Uterus (tissue), 4 donors: Measurements from ENCODE around the gene ASPSCR1. TPM values are rescaled to one million over a fixed set of nuclear protein-coding genes. Genes with fewer than 3 reads are reported as not detected.

ENCODE experiments used
- DNase-seq, 2 donors: peaks; one replicate each; pipeline ENCODE4 v3.0.0-alpha.2; 2019 to 2020
- H3K27ac ChIP-seq, 2 donors: fragments of 200-600 bp; sonication (generic); 1 replicate in 1 of 2; 2 replicates in 1 of 2; pipeline ENCODE4 v1.5.1; 2016 to 2018
- H3K27me3 ChIP-seq, 2 donors: fragments of 200-600 bp; sonication (generic); one replicate each; pipeline ENCODE4 v1.5.1; 2018 to 2019; ENCODE audit warnings: control low read depth in 1 of 2
- H3K36me3 ChIP-seq, 2 donors: fragments of 200-600 bp; sonication (generic); one replicate each; pipeline ENCODE4 v1.5.1; 2019; ENCODE audit warnings: control low read depth in 1 of 2
- H3K4me1 ChIP-seq, 2 donors: fragments of 200-600 bp; sonication (generic); one replicate each; pipeline ENCODE4 v1.5.1; 2018 to 2019; ENCODE audit warnings: control low read depth in 1 of 2
- H3K4me3 ChIP-seq, 2 donors: fragments of 200-600 bp; sonication (generic); 1 replicate in 1 of 2; 2 replicates in 1 of 2; pipeline ENCODE4 v1.5.1; 2018 to 2019; ENCODE audit warnings: mild to moderate bottlenecking in 1 of 2
- H3K9me3 ChIP-seq, 2 donors: fragments of 200-600 bp; sonication (generic); one replicate each; pipeline ENCODE4 v1.5.1; 2019; ENCODE audit warnings: control low read depth in 1 of 2
- CTCF ChIP-seq, 4 experiments: fragments of 200-600 bp in 2 of 4; fragments of 450-650 bp in 2 of 4; sonication (generic) in 2 of 4; IDR thresholded peaks; one replicate each; pipeline ENCODE4 v1.5.1; 2016 to 2019; ENCODE audit warnings: antibody characterized with exemption in 4 of 4, mild to moderate bottlenecking in 2 of 4, moderate library complexity in 1 of 4
- POLR2A ChIP-seq, 2 donors: fragments of 450-650 bp; IDR thresholded peaks; one replicate each; pipeline ENCODE4 v1.6.1; 2016; ENCODE audit warnings: antibody characterized with exemption in 2 of 2, mild to moderate bottlenecking in 1 of 2, moderate library complexity in 1 of 2
- intact Hi-C: fragments of 100-400 bp; cut with DNase I; formaldehyde crosslinking; loops from one replicate; pipeline ENCODE4 v1.15.1; 2023; ENCODE audit warnings: low total_unique reads
- total RNA-seq, 4 donors: library from RNA; depleted of rRNA in 3 of 4; stranded (reverse); fragments of >200 nt in 3 of 4; gene quantifications; one replicate each; pipeline versions ENCODE4 v1.1.0 to v1.2.4, GENCODE V29; 2014 to 2023
- donor health status: DM: yes; HTN: yes; CAD: no.

Gene ASPSCR1
- total RNA-seq, 4 donors from 2014 or later: 3.5 to 34.2 (median 13.6) TPM

DNA sequence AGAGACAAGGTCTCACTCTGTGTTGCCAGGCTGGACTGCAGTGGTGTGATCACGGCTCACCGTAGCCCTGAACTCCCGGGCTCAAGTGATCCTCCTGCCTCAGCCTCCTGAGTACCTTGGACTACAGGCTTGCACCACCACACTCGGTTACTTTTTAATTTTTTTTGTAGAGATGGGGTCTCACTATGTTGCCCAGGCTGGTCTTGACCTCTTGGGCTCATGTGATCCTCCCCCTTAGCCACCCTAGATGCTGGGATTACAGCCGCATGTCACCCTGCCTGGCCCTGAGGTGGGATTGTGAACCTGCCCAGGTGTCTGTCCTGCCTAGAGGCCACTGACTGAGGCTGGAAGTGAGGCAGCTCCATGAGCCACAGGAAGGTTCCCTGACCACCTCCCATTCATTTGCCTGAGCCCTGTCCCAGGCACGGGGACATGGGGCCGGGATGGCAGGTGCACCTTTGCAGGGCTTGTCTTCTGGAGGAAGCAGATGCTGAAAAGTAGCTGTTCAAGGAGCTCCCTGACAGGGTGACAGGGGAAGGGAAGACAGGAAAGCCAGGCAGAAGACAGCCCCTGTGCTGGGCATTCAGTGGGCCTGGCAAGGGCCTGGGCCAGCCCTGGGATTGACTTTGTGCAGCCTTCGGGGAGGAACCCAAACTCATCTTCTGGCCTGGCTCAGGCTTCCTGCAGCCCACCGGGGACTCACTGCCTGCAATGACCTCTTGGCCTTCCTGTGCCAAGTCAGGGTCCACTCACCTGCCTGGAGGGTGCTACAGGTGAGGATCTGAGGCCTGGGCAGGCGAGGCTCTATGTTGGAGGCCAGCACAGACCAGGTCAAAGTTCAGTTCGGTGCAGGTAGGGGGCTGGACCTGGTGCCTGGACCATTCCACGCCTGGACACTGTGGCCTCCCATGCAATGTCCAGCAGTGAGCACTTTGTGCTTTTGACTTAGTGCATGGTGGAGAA is 8.3 kb upstream of the ASPSCR1 start:
- no peaks in the 10 kb centered on the region for H3K27me3 ChIP-seq
- no peaks in the 10 kb centered on the region for H3K4me1 ChIP-seq
- TF ChIP-seq CTCF (IDR thresholded peaks at IDR 0.05) (no peak), POLR2A (IDR thresholded peaks at IDR 0.05) (no peak)
- intact Hi-C loops: no loop called here
- no peak overlapping the region for H3K27ac ChIP-seq
- H3K4me3 ChIP-seq: no peak overlapping the region
- no peaks in the 10 kb centered on the region for H3K36me3 ChIP-seq
- DNase-seq: no peak
- H3K9me3 ChIP-seq: no peaks in the 10 kb centered on the region

GRCh38 chr17:81973432-81973831 is 4.0 kb upstream of the ASPSCR1 start:
- Histone ChIP-seq H3K36me3 (no peaks in the 10 kb centered on the region), H3K4me3 (no peak overlapping the region), H3K9me3 (no peaks in the 10 kb centered on the region), H3K4me1 (peaks cover 0 to 2% of the 10 kb centered on the region in 2 donors), H3K27me3 (no peaks in the 10 kb centered on the region), H3K27ac (no peak overlapping the region)
- DNase-seq: no peak
- no peak for TF ChIP-seq POLR2A (IDR thresholded peaks at IDR 0.05)
- TF ChIP-seq CTCF (IDR thresholded peaks at IDR 0.05): no peak
- intact Hi-C loops: no loop called here

DNA sequence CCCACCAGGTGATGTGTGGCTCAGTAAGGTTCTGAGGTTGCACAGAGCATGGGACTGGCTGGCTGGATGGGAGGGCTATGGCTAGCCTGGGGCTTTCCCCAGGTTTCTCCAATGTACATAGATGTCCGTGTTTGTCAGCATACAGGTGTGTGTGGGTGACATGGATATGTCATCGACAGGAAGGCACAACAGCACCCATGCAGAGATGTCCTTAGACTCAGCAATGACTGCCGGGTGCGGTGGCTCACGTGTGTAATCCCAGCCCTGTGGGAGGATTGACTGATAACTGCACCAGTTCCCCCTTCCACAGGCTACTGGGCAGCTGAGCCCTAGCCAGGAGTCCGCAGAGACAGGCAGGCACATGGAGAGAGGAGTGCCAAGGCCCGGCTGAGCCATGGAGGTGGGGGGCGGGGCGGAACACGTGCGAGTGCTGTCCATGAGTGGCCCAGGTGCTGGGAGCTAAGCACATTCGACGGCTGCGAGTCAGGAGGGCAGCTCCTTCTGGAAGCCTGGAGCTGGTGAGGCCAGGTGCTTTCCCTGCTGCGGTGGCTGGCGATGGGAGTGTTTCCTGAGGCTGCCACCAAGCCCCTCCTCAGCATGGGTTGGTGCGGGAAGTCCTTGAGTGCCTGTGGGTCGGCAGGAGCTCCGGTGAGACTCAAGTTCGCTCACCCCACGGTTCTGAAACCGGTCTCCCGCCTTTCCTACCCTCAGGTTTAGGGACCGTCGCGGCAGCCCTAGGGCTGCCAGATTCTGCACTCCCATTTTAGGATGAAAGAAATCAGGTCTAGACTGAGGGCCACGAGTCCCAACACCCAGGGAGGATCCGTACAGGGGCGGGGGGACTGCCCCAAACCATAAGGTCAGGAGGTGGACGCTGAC is 858 bp upstream of the ASPSCR1 start:
- DNase-seq: peak in 1 of 2 donors; percentile 38

DNA sequence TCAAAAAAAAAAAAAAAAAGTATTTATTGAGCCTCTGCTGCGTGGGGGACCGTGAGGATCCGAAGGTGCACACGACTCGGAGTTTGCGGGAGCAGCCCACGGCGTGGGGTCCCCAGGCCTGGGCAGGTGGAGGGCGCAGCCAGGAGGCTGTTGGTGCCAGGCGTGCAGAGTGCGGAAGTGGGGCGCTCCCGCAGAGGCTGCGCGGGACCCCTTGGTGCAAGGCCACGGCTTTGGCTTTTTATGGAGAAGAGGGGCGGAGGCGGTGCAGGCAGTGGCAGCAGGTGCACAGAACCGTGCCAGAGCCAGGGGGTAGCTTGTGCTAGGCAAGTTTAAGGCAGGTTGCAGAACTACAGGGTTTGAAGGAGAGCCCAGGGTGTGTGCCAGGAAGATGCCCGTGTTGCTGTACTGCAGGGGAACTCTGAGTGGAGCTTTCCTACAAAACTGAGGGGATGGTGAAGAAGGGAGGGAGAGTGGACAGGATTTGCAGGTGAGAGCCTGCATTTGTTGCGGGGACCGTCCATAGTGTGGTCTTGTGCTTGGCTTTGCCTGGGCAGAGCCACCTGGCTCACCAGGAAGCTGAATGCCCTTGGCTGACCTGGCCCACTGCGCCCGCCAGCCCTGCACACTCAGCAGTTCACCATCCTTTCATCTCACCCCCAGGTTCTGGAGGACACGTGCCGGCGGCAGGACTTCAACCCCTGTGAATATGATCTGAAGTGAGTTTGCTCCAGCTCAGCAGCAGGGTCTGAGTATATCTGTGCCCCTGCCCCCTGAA is 1.3 kb downstream of the ASPSCR1 start:
- Histone ChIP-seq H3K27me3 (no peaks in the 10 kb centered on the region), H3K4me1 (peaks cover 0 to 5% of the 10 kb centered on the region in 2 donors), H3K4me3 (peak overlapping the region; percentile 71 to 75), H3K9me3 (no peaks in the 10 kb centered on the region), H3K27ac (no peak overlapping the region), H3K36me3 (no peaks in the 10 kb centered on the region)
- intact Hi-C loops: no loop called here
- no peak for DNase-seq
- TF ChIP-seq CTCF (IDR thresholded peaks at IDR 0.05): no peak
- TF ChIP-seq POLR2A (IDR thresholded peaks at IDR 0.05): no peak

More for the DNA sequence above, 858 bp upstream of the ASPSCR1 start:
- peak overlapping the region; percentile 71 to 75 for H3K4me3 ChIP-seq
- H3K9me3 ChIP-seq: no peaks in the 10 kb centered on the region
- intact Hi-C loops: no loop called here
- TF ChIP-seq CTCF (IDR thresholded peaks at IDR 0.05) (no peak), POLR2A (IDR thresholded peaks at IDR 0.05) (no peak)
- peaks cover 0 to 5% of the 10 kb centered on the region in 2 donors for H3K4me1 ChIP-seq
- peak overlapping the region; percentile 87 to 90 for H3K27ac ChIP-seq
- no peaks in the 10 kb centered on the region for H3K36me3 ChIP-seq
- no peaks in the 10 kb centered on the region for H3K27me3 ChIP-seq
